ENCODE measurements around the gene DKK1. TPM values are rescaled to one million over a fixed set of nuclear protein-coding genes. Genes with fewer than 3 reads are reported as not detected.
"Not testable (repeated sequence)": the region's sequence is repeated elsewhere in the genome, so short reads cannot be mapped to it uniquely, and the experiment has no call there.

DKK1 gene
- total RNA-seq, 1 donor from 2014 or later, result 33.2 TPM

- Mint-ChIP-seq H3K4me1 (ENCODE audit: unreplicated experiment) (no peaks in the 10 kb centered on the region), H3K27ac (no peak overlapping the region), H3K4me3 (no peak overlapping the region), H3K27me3 (no peaks in the 10 kb centered on the region), H3K36me3 (no peaks in the 10 kb centered on the region), H3K9me3 (no peaks in the 10 kb centered on the region)
- DNase-seq (ENCODE audit: extremely low spot score, unreplicated experiment), result no peak
- TF ChIP-seq, protein P1, sequence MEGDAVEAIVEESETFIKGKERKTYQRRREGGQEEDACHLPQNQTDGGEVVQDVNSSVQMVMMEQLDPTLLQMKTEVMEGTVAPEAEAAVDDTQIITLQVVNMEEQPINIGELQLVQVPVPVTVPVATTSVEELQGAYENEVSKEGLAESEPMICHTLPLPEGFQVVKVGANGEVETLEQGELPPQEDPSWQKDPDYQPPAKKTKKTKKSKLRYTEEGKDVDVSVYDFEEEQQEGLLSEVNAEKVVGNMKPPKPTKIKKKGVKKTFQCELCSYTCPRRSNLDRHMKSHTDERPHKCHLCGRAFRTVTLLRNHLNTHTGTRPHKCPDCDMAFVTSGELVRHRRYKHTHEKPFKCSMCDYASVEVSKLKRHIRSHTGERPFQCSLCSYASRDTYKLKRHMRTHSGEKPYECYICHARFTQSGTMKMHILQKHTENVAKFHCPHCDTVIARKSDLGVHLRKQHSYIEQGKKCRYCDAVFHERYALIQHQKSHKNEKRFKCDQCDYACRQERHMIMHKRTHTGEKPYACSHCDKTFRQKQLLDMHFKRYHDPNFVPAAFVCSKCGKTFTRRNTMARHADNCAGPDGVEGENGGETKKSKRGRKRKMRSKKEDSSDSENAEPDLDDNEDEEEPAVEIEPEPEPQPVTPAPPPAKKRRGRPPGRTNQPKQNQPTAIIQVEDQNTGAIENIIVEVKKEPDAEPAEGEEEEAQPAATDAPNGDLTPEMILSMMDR (conservative IDR thresholded peaks at IDR 0.05), result no peak
Measured at GRCh38 chr10:52353205-52353604, 39.1 kb downstream of the DKK1 start.

DNA sequence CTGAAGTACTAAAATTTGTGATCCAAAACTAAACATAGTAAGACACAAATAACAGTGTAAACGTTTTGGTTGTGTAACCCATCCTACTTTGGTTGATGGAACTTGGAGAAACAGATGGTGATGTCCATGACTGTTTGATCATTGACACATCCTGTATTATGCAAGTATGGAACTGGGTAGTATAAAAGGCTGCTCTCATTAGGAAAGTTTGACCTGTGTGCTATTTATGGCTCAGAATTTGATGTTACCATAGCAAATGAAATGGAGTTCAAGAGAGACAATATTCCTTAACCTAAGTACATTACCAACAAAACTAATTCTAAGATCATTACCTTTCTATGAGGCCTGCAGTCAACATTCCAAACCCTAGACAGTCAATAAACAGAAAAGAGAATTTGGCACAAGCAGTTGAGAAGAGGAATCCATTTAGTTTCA is 39.9 kb downstream of the DKK1 start:
- Mint-ChIP-seq H3K4me1 (ENCODE audit: unreplicated experiment) (no peaks in the 10 kb centered on the region), H3K36me3 (no peaks in the 10 kb centered on the region), H3K27ac (no peak overlapping the region), H3K4me3 (no peak overlapping the region), H3K27me3 (no peaks in the 10 kb centered on the region), H3K9me3 (no peaks in the 10 kb centered on the region)
- DNase-seq (ENCODE audit: extremely low spot score, unreplicated experiment), result no peak
- TF ChIP-seq, protein P1 (conservative IDR thresholded peaks at IDR 0.05), result no peak

DNA sequence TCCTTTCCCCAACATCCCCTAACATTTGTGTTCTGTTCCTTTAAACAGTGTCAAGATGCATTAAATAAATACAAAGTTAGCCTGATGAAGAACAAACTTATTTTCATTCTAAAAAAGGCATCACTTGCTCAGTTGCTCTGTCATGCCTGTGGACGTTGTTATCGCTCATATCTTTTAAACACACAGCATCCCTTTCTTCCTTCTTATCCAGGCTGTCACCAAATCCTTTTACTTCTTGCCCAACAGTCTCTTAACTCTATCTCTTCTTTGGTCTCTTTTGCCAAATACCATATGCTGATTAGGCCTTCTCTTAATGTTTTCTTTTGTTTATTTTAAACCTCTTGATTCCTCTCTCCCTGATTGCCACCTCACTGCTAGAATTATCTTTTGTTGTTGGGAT is 43.9 kb downstream of the DKK1 start:
- Mint-ChIP-seq H3K27me3 (no peaks in the 10 kb centered on the region), H3K36me3 (no peaks in the 10 kb centered on the region), H3K4me3 (no peak overlapping the region), H3K4me1 (ENCODE audit: unreplicated experiment) (no peaks in the 10 kb centered on the region), H3K9me3 (no peaks in the 10 kb centered on the region), H3K27ac (no peak overlapping the region)
- TF ChIP-seq, protein P1 (conservative IDR thresholded peaks at IDR 0.05), result no peak
- DNase-seq (ENCODE audit: extremely low spot score, unreplicated experiment), result no peak

DNA sequence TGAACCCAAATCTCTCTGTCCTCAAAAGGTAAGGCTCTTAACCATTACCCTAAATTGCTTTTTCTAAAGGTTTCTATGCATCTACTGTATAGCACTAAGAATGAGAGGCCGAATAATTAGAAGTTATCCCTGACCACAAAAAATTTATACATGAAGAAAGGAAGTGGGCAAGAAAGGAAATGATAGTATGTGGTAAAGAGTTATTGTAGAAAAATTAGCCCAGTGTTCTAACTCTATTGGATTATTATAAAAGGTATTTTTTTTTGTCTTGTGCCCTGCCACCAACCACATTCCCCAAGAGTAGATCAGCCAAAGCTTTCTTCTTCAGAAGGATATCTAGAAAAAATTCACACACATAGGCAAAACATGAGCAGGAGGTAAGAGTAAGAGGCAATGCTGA is 45.4 kb downstream of the DKK1 start:
- Mint-ChIP-seq H3K4me1 (ENCODE audit: unreplicated experiment) (no peaks in the 10 kb centered on the region), H3K27me3 (no peaks in the 10 kb centered on the region), H3K9me3 (no peaks in the 10 kb centered on the region), H3K36me3 (no peaks in the 10 kb centered on the region), H3K4me3 (no peak overlapping the region), H3K27ac (no peak overlapping the region)
- TF ChIP-seq, protein P1 (conservative IDR thresholded peaks at IDR 0.05), result no peak
- DNase-seq (ENCODE audit: extremely low spot score, unreplicated experiment), result no peak

DNA sequence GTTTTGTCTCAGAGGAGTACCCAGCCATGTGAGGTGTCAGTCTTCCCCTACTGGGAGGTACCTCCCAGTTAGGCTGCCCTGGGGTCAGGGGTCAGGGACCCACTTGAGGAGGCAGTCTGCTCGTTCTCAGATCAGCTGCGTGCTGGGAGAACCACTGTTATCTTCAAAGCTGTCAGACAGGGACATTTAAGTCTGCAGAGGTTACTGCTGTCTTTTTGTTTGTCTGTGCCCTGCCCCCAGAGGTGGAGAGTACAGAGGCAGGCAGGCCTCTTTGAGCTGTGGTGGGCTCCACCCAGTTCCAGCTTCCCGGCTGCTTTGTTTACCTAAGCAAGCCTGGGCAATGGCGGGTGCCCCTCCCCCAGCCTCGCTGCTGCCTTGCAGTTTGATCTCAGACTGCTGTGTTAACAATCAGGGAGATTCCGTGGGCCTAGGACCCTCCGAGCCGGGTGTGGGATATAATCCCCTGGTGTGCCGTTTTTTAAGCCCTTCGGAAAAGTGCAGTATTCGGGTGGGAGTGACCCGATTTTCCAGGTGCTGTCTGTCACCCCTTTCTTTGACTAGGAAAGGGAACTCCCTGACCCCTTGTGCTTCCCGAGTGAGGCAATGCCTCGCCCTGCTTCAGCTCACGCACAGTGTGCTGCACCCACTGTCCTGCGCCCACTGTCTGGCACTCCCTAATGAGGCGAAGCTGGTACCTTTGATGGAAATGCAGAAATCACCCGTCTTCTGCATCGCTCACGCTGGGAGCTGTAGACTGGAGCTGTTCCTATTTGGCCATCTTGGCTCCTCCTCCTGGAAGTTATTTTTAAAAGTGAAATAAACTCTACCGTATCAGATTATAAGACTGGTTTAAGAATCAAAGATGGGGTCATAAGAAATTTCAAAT is 51.7 kb downstream of the DKK1 start:
- not testable (repeated sequence) for H3K4me1 Mint-ChIP-seq (ENCODE audit: unreplicated experiment); DNase-seq (ENCODE audit: extremely low spot score, unreplicated experiment); H3K27me3 Mint-ChIP-seq; H3K36me3 Mint-ChIP-seq; H3K9me3 Mint-ChIP-seq; H3K4me3 Mint-ChIP-seq; H3K27ac Mint-ChIP-seq
